Parathyroid adenoma (tissue), 2 donors: ENCODE results near the gene AGAP1.

ENCODE experiments used
- H2AFZ ChIP-seq: fragments of 300-600 bp; sonication (generic); one replicate; pipeline ENCODE4 v1.7.0; 2017; ENCODE audit warnings: antibody characterized with exemption, mild to moderate bottlenecking
- H3K27ac ChIP-seq: fragments of 300-600 bp; sonication (generic); one replicate; pipeline ENCODE4 v1.7.0; 2017
- H3K27me3 ChIP-seq: fragments of 300-600 bp; sonication (generic); one replicate; pipeline ENCODE4 v1.7.0; 2017; ENCODE audit warnings: low read length; ENCODE audit not compliant: control insufficient read depth, insufficient read depth
- H3K36me3 ChIP-seq: fragments of 300-600 bp; sonication (generic); one replicate; pipeline ENCODE4 v1.7.0; 2017; ENCODE audit warnings: low read length; ENCODE audit not compliant: control insufficient read depth, insufficient read depth
- H3K4me1 ChIP-seq: fragments of 300-600 bp; sonication (generic); one replicate; pipeline ENCODE4 v1.7.0; 2017; ENCODE audit warnings: control low read depth
- H3K4me2 ChIP-seq: fragments of 300-600 bp; sonication (generic); one replicate; pipeline ENCODE4 v1.7.0; 2017; ENCODE audit warnings: low read length
- H3K4me3 ChIP-seq: fragments of 300-600 bp; sonication (generic); one replicate; pipeline ENCODE4 v1.7.0; 2017; ENCODE audit warnings: low read depth, low read length
- H3K79me2 ChIP-seq: fragments of 300-600 bp; sonication (generic); one replicate; pipeline ENCODE4 v1.7.0; 2017; ENCODE audit warnings: control low read depth
- H3K9ac ChIP-seq: fragments of 300-600 bp; sonication (generic); one replicate; pipeline ENCODE4 v1.7.0; 2017; ENCODE audit warnings: mild to moderate bottlenecking
- H3K9me3 ChIP-seq: fragments of 300-600 bp; sonication (generic); one replicate; pipeline ENCODE4 v1.7.0; 2017; ENCODE audit warnings: low read length; ENCODE audit not compliant: control insufficient read depth
- CTCF ChIP-seq: fragments of 300-600 bp; sonication (generic); IDR thresholded peaks from one replicate; pipeline ENCODE4 v1.7.0; 2017; ENCODE audit warnings: antibody characterized with exemption, mild to moderate bottlenecking
- donor health status: primary hyperparathyroidism.

AGAP1 gene

GRCh38 chr2:235951493-235951892 is 457.6 kb downstream of the AGAP1 start:
- Histone ChIP-seq H2AFZ (no peak overlapping the region), H3K4me1 (peaks cover 3% of the 10 kb centered on the region), H3K9me3 (no peaks in the 10 kb centered on the region), H3K27ac (no peak overlapping the region), H3K9ac (no peak overlapping the region), H3K27me3 (no peaks in the 10 kb centered on the region), H3K79me2 (no peaks in the 10 kb centered on the region), H3K36me3 (no peaks in the 10 kb centered on the region), H3K4me3 (no peak overlapping the region), H3K4me2 (no peak overlapping the region)
- no peak for TF ChIP-seq CTCF

- no peak overlapping the region for H3K4me2 ChIP-seq
- no peaks in the 10 kb centered on the region for H3K27me3 ChIP-seq
- no peak overlapping the region for H3K4me3 ChIP-seq
- H3K79me2 ChIP-seq = no peaks in the 10 kb centered on the region
- H3K9ac ChIP-seq = no peak overlapping the region
- no peaks in the 10 kb centered on the region for H3K9me3 ChIP-seq
- no peaks in the 10 kb centered on the region for H3K36me3 ChIP-seq
- no peak overlapping the region for H3K27ac ChIP-seq
- no peak for TF ChIP-seq CTCF
- H3K4me1 ChIP-seq = peaks cover 3% of the 10 kb centered on the region
- H2AFZ ChIP-seq = no peak overlapping the region
These were observed 458.1 kb downstream of the AGAP1 start for GRCh38 chr2:235951982-235952381.

- peaks cover 3% of the 10 kb centered on the region for H3K4me1 ChIP-seq
- no peak overlapping the region for H3K4me2 ChIP-seq
- H3K79me2 ChIP-seq = no peaks in the 10 kb centered on the region
- TF ChIP-seq CTCF = no peak
- no peaks in the 10 kb centered on the region for H3K9me3 ChIP-seq
- H3K27me3 ChIP-seq = no peaks in the 10 kb centered on the region
- H3K9ac ChIP-seq = no peak overlapping the region
- H3K27ac ChIP-seq = no peak overlapping the region
- no peak overlapping the region for H3K4me3 ChIP-seq
- H2AFZ ChIP-seq = no peak overlapping the region
- H3K36me3 ChIP-seq = no peaks in the 10 kb centered on the region
These were observed 458.9 kb downstream of the AGAP1 start for GRCh38 chr2:235952714-235953113.

GRCh38 chr2:235954281-235954680 is 460.4 kb downstream of the AGAP1 start:
- Histone ChIP-seq H3K4me2 (no peak overlapping the region), H3K79me2 (no peaks in the 10 kb centered on the region), H3K27ac (no peak overlapping the region), H3K4me3 (no peak overlapping the region), H3K9me3 (no peaks in the 10 kb centered on the region), H3K36me3 (no peaks in the 10 kb centered on the region), H3K27me3 (no peaks in the 10 kb centered on the region), H2AFZ (no peak overlapping the region), H3K4me1 (peaks cover 3% of the 10 kb centered on the region), H3K9ac (no peak overlapping the region)
- no peak for TF ChIP-seq CTCF

GRCh38 chr2:235954888-235955480 is 461.1 kb downstream of the AGAP1 start:
- H3K79me2 ChIP-seq = no peaks in the 10 kb centered on the region
- H3K4me1 ChIP-seq = peaks cover 3% of the 10 kb centered on the region
- no peak overlapping the region for H3K27ac ChIP-seq
- H3K4me2 ChIP-seq = no peak overlapping the region
- H3K9me3 ChIP-seq = no peaks in the 10 kb centered on the region
- no peaks in the 10 kb centered on the region for H3K27me3 ChIP-seq
- no peak for TF ChIP-seq CTCF
- H3K4me3 ChIP-seq = no peak overlapping the region
- H3K36me3 ChIP-seq = no peaks in the 10 kb centered on the region
- no peak overlapping the region for H3K9ac ChIP-seq
- H2AFZ ChIP-seq = no peak overlapping the region
